HepG2 (cell line): ENCODE results near the gene FAAP20. TPM values are rescaled to one million over a fixed set of nuclear protein-coding genes. Genes with fewer than 3 reads are reported as not detected.

Source experiments
- AKAP8 ChIP-seq: sonication (generic); formaldehyde crosslinking; IDR thresholded peaks from 2 replicates; pipeline ENCODE4 v1.5.1; 2020; ENCODE audit warnings: mild to moderate bottlenecking, missing genetic modification reagents
- GABPB1 ChIP-seq: IDR thresholded peaks from 2 replicates; pipeline ENCODE4 v1.6.1; 2016; ENCODE audit warnings: mild to moderate bottlenecking, missing genetic modification reagents, moderate library complexity, missing compliant biosample characterization
- HMGXB4 ChIP-seq, 2 experiments: sonication (generic) in 1 of 2; formaldehyde crosslinking in 1 of 2; IDR thresholded peaks; 2 replicates each; pipeline versions ENCODE4 v1.4.0 to v1.6.1; 2018 to 2020; ENCODE audit warnings: missing genetic modification reagents in 2 of 2, borderline replicate concordance in 1 of 2, low read depth in 1 of 2, mild to moderate bottlenecking in 1 of 2, missing biosample characterization in 1 of 2
- KDM3A ChIP-seq: IDR thresholded peaks from 2 replicates; pipeline ENCODE4 v1.6.1; 2018; ENCODE audit warnings: low read depth, missing compliant biosample characterization
- MLX ChIP-seq: IDR thresholded peaks from 2 replicates; pipeline ENCODE4 v1.6.1; 2016
- SOX6 ChIP-seq, 2 experiments: fragments of 450-650 bp in 1 of 2; sonication (generic) in 1 of 2; formaldehyde crosslinking in 1 of 2; IDR thresholded peaks; 2 replicates each; pipeline versions ENCODE4 v1.4.0 to v1.6.1; 2017 to 2020; ENCODE audit warnings: antibody characterized with exemption in 1 of 2, mild to moderate bottlenecking in 1 of 2, missing genetic modification reagents in 1 of 2
- TERF1 ChIP-seq: sonication (generic); formaldehyde crosslinking; IDR thresholded peaks from 2 replicates; pipeline ENCODE4 v1.8.0; 2022; ENCODE audit warnings: mild to moderate bottlenecking, missing genetic modification reagents, moderate library complexity
- THAP9 ChIP-seq: sonication (generic); formaldehyde crosslinking; IDR thresholded peaks from 2 replicates; pipeline ENCODE4; 2020; ENCODE audit warnings: missing genetic modification reagents, mild to moderate bottlenecking, borderline replicate concordance
- polyA plus RNA-seq, 8 experiments: library from polyadenylated mRNA; depleted of rRNA in 3 of 8; stranded (reverse) in 7 of 8; unstranded in 1 of 8; fragments of >200 nt; fragmentation: Illumina TruSeq in 4 of 8; extraction: Trizol in 4 of 8; gene quantifications; 2 replicates each; pipeline versions ENCODE4 v1.2.1 to v1.2.3, GENCODE V29; 2011 to 2016; ENCODE audit warnings: low read depth in 4 of 8, missing spikeins in 1 of 8, mixed read lengths in 1 of 8; ENCODE audit not compliant: insufficient read depth in 1 of 8
- total RNA-seq, 5 experiments: library from RNA; depleted of rRNA; stranded (reverse); fragments of >200 nt; fragmentation: Illumina TruSeq; extraction: Trizol; gene quantifications; 2 replicates each; pipeline ENCODE4 v1.2.3, GENCODE V29; 2016; ENCODE audit warnings: low read depth in 1 of 5

Gene FAAP20
- total and polyA plus RNA-seq, 2 of the 13 experiments (the other 11 are each of a cell fraction or from before 2014, with no cell fraction given) = 9.6 to 10.8 TPM

GRCh38 chr1:2214541-2215241, 20.1 kb upstream of the FAAP20 start (continued):
- TF ChIP-seq THAP9 (peak; percentile 39), SOX6 (IDR thresholded peaks at IDR 0.05) (no peak), SOX6 (CRISPR knock-in tag; IDR thresholded peaks at IDR 0.05) (peak; percentile 31; the same call in 1 of the 2 replicates), MLX (CRISPR knock-in tag) (no peak), AKAP8 (peak; percentile 82), HMGXB4 (CRISPR knock-in tag; IDR thresholded peaks at IDR 0.05; ENCODE audit: borderline replicate concordance in 1 of 2, low read depth in 1 of 2) (no peak), TERF1 (CRISPR knock-in tag) (no peak), KDM3A (no peak; the same call in 1 of the 2 replicates), GABPB1 (CRISPR knock-in tag) (peak; percentile 23; the same call in 1 of the 2 replicates)
